Mesenchymal stem cell (in vitro differentiated cells and primary cell): Measurements from ENCODE around the gene KDM1A.

Experiments
- DNase-seq: peaks from one replicate; pipeline ENCODE4 v3.0.0-alpha.2; 2013
- H2AFZ ChIP-seq: one replicate; pipeline ENCODE4 v1.6.1; 2013; ENCODE audit warnings: low read depth, mild to moderate bottlenecking, control low read depth, inconsistent platforms, low read length, moderate library complexity
- H2AK5ac ChIP-seq: 2 replicates; pipeline ENCODE4 v1.6.1; 2013; ENCODE audit warnings: low read length, moderate library complexity, mild to moderate bottlenecking, inconsistent platforms; ENCODE audit not compliant: severe bottlenecking
- H2BK120ac ChIP-seq: one replicate; pipeline ENCODE4 v1.6.1; 2013; ENCODE audit warnings: low read depth, mild to moderate bottlenecking, inconsistent platforms, low read length, moderate library complexity
- H2BK12ac ChIP-seq, 2 experiments: one replicate each; pipeline ENCODE4 v1.6.1; 2013; ENCODE audit warnings: inconsistent platforms in 2 of 2, low read length in 2 of 2, mild to moderate bottlenecking in 2 of 2, moderate library complexity in 2 of 2, control low read depth in 1 of 2
- H2BK15ac ChIP-seq: one replicate; pipeline ENCODE4 v1.6.1; 2013; ENCODE audit warnings: mild to moderate bottlenecking, low read depth, inconsistent platforms; ENCODE audit not compliant: poor library complexity, severe bottlenecking
- H2BK5ac ChIP-seq: 2 replicates; pipeline ENCODE4 v1.6.1; 2013; ENCODE audit warnings: low read depth, mild to moderate bottlenecking, low read length, control low read depth, inconsistent platforms; ENCODE audit not compliant: poor library complexity, severe bottlenecking
- H3K14ac ChIP-seq, 2 experiments: one replicate each; pipeline ENCODE4 v1.6.1; 2013; ENCODE audit warnings: inconsistent platforms in 2 of 2, low read length in 2 of 2, control low read depth in 1 of 2, mild to moderate bottlenecking in 1 of 2, moderate library complexity in 1 of 2
- H3K18ac ChIP-seq, 2 experiments: one replicate each; pipeline ENCODE4 v1.6.1; 2013; ENCODE audit warnings: inconsistent platforms in 2 of 2, low read length in 2 of 2, control low read depth in 1 of 2, low read depth in 1 of 2, mild to moderate bottlenecking in 1 of 2
- H3K23ac ChIP-seq, 2 experiments: one replicate each; pipeline ENCODE4 v1.6.1; 2013; ENCODE audit warnings: inconsistent platforms in 2 of 2, low read length in 2 of 2, mild to moderate bottlenecking in 2 of 2, moderate library complexity in 2 of 2, control low read depth in 1 of 2
- H3K27ac ChIP-seq: 2 replicates; pipeline ENCODE4 v1.5.1; 2013; ENCODE audit warnings: mild to moderate bottlenecking, moderate library complexity, low read length, control low read depth, inconsistent platforms; ENCODE audit not compliant: poor library complexity, severe bottlenecking
- H3K27me3 ChIP-seq, 2 experiments: 2 replicates each; pipeline versions ENCODE4 v1.6.1 to v1.7.0; 2013; ENCODE audit warnings: low read length in 2 of 2, mild to moderate bottlenecking in 2 of 2, moderate library complexity in 2 of 2, control low read depth in 1 of 2, inconsistent platforms in 1 of 2; ENCODE audit not compliant: control insufficient read depth in 1 of 2, insufficient read depth in 1 of 2
- H3K36me3 ChIP-seq, 2 experiments: 2 replicates each; pipeline versions ENCODE4 v1.6.1 to v1.7.0; 2013; ENCODE audit warnings: low read length in 2 of 2, control low read depth in 1 of 2, inconsistent platforms in 1 of 2, low read depth in 1 of 2, mild to moderate bottlenecking in 1 of 2; ENCODE audit not compliant: insufficient read depth in 2 of 2, control insufficient read depth in 1 of 2
- H3K4ac ChIP-seq, 2 experiments: one replicate each; pipeline ENCODE4 v1.6.1; 2013; ENCODE audit warnings: inconsistent platforms in 2 of 2, low read length in 2 of 2, mild to moderate bottlenecking in 2 of 2, moderate library complexity in 2 of 2, control low read depth in 1 of 2, low read depth in 1 of 2
- H3K4me1 ChIP-seq: 2 replicates; pipeline ENCODE4 v1.6.1; 2013; ENCODE audit warnings: low read depth, low read length, control low read depth; ENCODE audit not compliant: control insufficient read depth, insufficient read depth
- H3K4me2 ChIP-seq: 2 replicates; pipeline ENCODE4 v1.6.1; 2013; ENCODE audit warnings: low read length, mild to moderate bottlenecking, inconsistent platforms; ENCODE audit not compliant: poor library complexity, severe bottlenecking
- H3K4me3 ChIP-seq, 2 experiments: 2 replicates each; pipeline versions ENCODE4 v1.5.1 to v1.7.0; 2013; ENCODE audit warnings: low read length in 2 of 2, mild to moderate bottlenecking in 2 of 2, control low read depth in 1 of 2, low read depth in 1 of 2; ENCODE audit not compliant: insufficient read depth in 1 of 2
- H3K79me1 ChIP-seq: replicated peaks from 2 replicates; pipeline ENCODE4 v1.6.1; 2013; ENCODE audit warnings: mild to moderate bottlenecking, control low read depth, low read length, inconsistent platforms; ENCODE audit not compliant: poor library complexity, severe bottlenecking
- H3K9ac ChIP-seq: 2 replicates; pipeline ENCODE4 v1.7.0; 2013; ENCODE audit warnings: mild to moderate bottlenecking, low read length, moderate library complexity
- H3K9me3 ChIP-seq: 2 replicates; pipeline ENCODE4 v1.7.0; 2013; ENCODE audit warnings: mild to moderate bottlenecking, low read length; ENCODE audit not compliant: control insufficient read depth
- H4K8ac ChIP-seq: one replicate; pipeline ENCODE4 v1.6.1; 2013; ENCODE audit warnings: inconsistent platforms, mild to moderate bottlenecking, low read length, moderate library complexity
- H4K91ac ChIP-seq: one replicate; pipeline ENCODE4 v1.6.1; 2013; ENCODE audit warnings: mild to moderate bottlenecking, low read length, inconsistent platforms
- WGBS: methylation state at CpG from one replicate; pipeline ENCODE4 v1.1.7; 2013; ENCODE audit warnings: mixed read lengths; 5-methylcytosine and 5-hydroxymethylcytosine counted together

The KDM1A gene

DNA sequence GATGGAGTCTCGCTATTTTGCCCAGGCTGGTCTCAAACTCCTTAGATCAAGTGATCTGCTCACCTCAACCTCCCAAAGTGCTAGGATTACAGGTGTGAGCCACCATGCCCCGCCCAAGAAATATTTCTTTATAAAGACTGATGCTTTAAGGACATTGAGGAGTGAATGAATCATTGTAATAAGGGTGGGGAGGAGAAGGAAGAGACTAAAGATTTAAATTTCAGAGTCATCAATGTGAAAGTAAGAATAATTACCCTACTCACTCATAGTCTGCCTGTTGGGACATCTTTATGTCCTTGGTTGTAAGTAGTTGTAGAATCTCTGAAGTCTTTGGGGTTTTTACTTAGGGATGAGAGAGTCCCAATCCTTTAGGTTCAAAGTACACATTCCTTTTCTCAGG, 7.3 kb downstream of the KDM1A start:
- no peak overlapping the region for H4K91ac ChIP-seq
- H2BK120ac ChIP-seq: no peak overlapping the region
- H3K9ac ChIP-seq: no peak overlapping the region
- no peak overlapping the region for H3K4ac ChIP-seq
- H3K4me1 ChIP-seq: peaks cover 4% of the 10 kb centered on the region
- no peaks in the 10 kb centered on the region for H3K27me3 ChIP-seq
- H3K9me3 ChIP-seq: no peaks in the 10 kb centered on the region
- H4K8ac ChIP-seq: no peak overlapping the region
- H3K27ac ChIP-seq: no peak overlapping the region
- no peak overlapping the region for H3K18ac ChIP-seq
- H3K4me3 ChIP-seq: no peak overlapping the region
- H2BK12ac ChIP-seq: no peak overlapping the region
- no peak for DNase-seq
- H2AK5ac ChIP-seq: no peak overlapping the region
- no peak overlapping the region for H2BK15ac ChIP-seq
- 100% methylated on average over 1 of the region's 2 CpGs for WGBS
- H3K36me3 ChIP-seq: no peaks in the 10 kb centered on the region
- H2AFZ ChIP-seq: no peak overlapping the region
- H3K4me2 ChIP-seq: no peak overlapping the region
- no peak overlapping the region for H2BK5ac ChIP-seq
- H3K23ac ChIP-seq: no peak overlapping the region
- no peaks in the 10 kb centered on the region for H3K79me1 ChIP-seq
- no peak overlapping the region for H3K14ac ChIP-seq

DNA sequence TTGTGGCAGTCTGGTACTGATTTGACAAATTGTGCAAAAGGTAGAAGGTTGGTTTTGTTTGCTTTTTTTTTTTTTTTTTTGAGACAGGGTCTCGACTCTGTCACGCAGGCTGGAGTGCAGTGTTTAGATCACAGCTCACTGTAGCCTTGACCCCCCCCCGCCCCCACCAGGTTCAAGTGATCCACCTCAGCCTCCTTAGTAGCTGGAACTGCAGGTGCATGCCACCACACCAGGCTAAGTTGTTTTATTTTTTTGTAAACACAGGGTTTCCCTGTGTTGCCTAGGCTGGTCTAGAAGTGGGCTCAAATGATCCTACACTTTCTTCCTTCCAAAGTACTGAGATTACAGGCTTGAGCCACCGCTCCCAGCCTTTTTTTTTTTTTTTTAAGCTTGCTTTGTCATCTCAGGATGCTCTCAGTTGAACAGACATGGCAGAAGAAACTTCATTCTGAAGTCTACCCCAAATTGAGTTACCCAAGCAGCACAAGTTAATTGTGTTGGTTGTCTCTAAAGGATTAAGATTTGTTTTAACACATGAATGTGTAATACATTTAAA, 8.2 kb downstream of the KDM1A start:
- H2BK5ac ChIP-seq: no peak overlapping the region
- H3K4me3 ChIP-seq: no peak overlapping the region

DNA sequence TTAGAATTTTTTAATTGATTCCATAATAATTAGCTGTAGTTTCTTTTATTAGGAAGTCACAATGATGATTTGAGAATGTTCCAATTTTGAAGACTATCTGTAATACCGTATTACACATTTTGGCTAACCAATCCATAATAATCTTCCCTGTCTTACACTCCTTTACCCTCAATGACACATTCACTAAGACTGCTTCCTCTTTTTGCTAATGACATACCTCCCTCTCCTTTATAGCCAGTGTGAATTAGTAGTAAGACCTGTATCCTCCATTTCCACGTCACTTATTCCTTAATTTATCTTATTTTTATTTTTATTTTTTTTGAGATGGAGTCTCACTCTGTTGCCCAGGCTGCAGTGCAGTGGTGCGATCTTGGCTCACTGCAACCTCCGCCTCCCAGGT, 10.1 kb downstream of the KDM1A start:
- no peak for DNase-seq
- H2BK120ac ChIP-seq: no peak overlapping the region
- no peaks in the 10 kb centered on the region for H3K9me3 ChIP-seq
- no peak overlapping the region for H2AFZ ChIP-seq
- H3K9ac ChIP-seq: no peak overlapping the region
- no peak overlapping the region for H2BK15ac ChIP-seq
- H4K91ac ChIP-seq: no peak overlapping the region
- no peak overlapping the region for H3K27ac ChIP-seq
- no peak overlapping the region for H2BK12ac ChIP-seq
- peaks cover 4% of the 10 kb centered on the region for H3K4me1 ChIP-seq
- H3K79me1 ChIP-seq: peaks cover 2% of the 10 kb centered on the region
- no peak overlapping the region for H2BK5ac ChIP-seq
- H3K23ac ChIP-seq: no peak overlapping the region
- WGBS: 100% methylated on average over 3 of the region's 4 CpGs
- no peak overlapping the region for H3K4me2 ChIP-seq
- H3K14ac ChIP-seq: no peak overlapping the region
- no peak overlapping the region for H4K8ac ChIP-seq
- H3K27me3 ChIP-seq: no peaks in the 10 kb centered on the region
- H3K36me3 ChIP-seq: no peaks in the 10 kb centered on the region
- no peak overlapping the region for H3K18ac ChIP-seq
- H3K4me3 ChIP-seq: no peak overlapping the region
- no peak overlapping the region for H3K4ac ChIP-seq
- no peak overlapping the region for H2AK5ac ChIP-seq

More for the DNA sequence above, 8.2 kb downstream of the KDM1A start:
- Histone ChIP-seq H3K27ac (no peak overlapping the region), H4K8ac (no peak overlapping the region), H2AFZ (no peak overlapping the region), H3K79me1 (no peaks in the 10 kb centered on the region), H3K36me3 (no peaks in the 10 kb centered on the region), H2BK15ac (no peak overlapping the region), H2AK5ac (no peak overlapping the region), H3K4me2 (no peak overlapping the region), H3K9me3 (no peaks in the 10 kb centered on the region), H3K18ac (no peak overlapping the region), H3K4ac (no peak overlapping the region), H3K27me3 (no peaks in the 10 kb centered on the region), H2BK12ac (no peak overlapping the region), H4K91ac (no peak overlapping the region), H3K4me1 (peaks cover 4% of the 10 kb centered on the region), H3K9ac (no peak overlapping the region), H2BK120ac (no peak overlapping the region), H3K14ac (no peak overlapping the region), H3K23ac (no peak overlapping the region)
- no peak for DNase-seq
- 95% methylated on average over 4 of the region's 4 CpGs for WGBS

DNA sequence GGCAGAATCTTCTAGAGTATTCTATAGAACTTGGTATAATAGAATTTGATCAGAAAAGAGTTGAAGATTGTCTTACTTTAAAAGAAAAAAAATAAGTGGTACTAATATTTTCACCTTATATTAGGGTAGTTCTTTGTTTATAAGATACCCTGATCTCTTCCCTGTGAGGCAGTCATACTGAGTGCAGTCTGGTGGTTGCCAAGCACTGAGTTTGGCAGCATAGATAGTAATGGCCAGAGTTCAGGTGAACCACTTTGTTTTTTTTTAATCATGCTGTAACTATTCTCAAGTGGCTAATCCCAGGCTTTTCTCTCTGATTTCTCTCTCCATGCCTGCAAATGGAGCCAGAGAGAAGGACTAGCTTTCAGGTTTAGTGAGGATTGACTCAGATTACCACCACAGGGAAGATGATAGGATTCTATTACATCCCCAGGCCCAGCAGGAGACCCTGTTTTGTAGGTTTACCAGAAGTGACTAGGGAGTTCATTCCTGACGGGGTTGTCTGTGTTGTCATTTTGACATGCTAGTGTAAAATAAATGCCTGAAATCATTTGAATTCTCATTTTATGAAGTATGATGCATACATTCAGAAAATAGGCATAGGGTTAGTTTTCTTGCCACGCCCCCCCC, 16.7 kb downstream of the KDM1A start:
- no peak overlapping the region for H3K14ac ChIP-seq
- no peak overlapping the region for H2BK12ac ChIP-seq
- H2BK120ac ChIP-seq: no peak overlapping the region
- no peak overlapping the region for H2AFZ ChIP-seq
- H3K4me2 ChIP-seq: no peak overlapping the region
- no peak overlapping the region for H2BK15ac ChIP-seq
- DNase-seq: no peak
- H2BK5ac ChIP-seq: no peak overlapping the region
- no peaks in the 10 kb centered on the region for H3K27me3 ChIP-seq
- no peak overlapping the region for H2AK5ac ChIP-seq
- H4K8ac ChIP-seq: no peak overlapping the region
- H3K27ac ChIP-seq: peak overlapping the region; percentile 62
- no peak overlapping the region for H4K91ac ChIP-seq
- peaks cover 1% of the 10 kb centered on the region for H3K4me1 ChIP-seq
- no peak overlapping the region for H3K18ac ChIP-seq
- H3K79me1 ChIP-seq: peaks cover 8% of the 10 kb centered on the region
- no peak overlapping the region for H3K4ac ChIP-seq
- no peak overlapping the region for H3K4me3 ChIP-seq
- no peak overlapping the region for H3K23ac ChIP-seq
- no peaks in the 10 kb centered on the region for H3K9me3 ChIP-seq
- WGBS: 80% methylated on average over 1 of the region's 2 CpGs
- H3K36me3 ChIP-seq: no peaks in the 10 kb centered on the region
- H3K9ac ChIP-seq: no peak overlapping the region
